ENCODE results near the gene DRD3.

DNA sequence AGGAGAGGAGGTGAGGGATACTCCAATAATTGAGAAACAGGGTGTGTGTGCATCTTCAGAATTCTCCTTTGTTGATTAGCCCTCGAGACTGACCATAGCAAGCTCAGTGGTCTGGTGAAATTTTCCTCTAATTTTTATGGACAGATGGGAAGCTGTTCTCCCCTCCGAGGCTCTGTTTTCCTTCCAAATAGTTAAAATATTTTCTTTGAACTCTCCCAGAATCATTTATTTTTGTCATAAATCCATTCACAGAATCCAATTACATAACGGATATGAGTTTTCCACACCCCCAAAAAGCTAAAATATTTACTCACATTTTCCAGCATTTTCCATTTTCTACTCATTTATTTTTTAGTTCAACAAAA lies 85.9 kb downstream of the DRD3 start:
- TF ChIP-seq FOXJ3 (CRISPR knock-in tag; IDR thresholded peaks at IDR 0.05) (no peak), TAF1 (IDR thresholded peaks at IDR 0.05; ENCODE audit: borderline replicate concordance, low read depth, low read length) (no peak), RFX5 (IDR thresholded peaks at IDR 0.05; ENCODE audit: low read length) (no peak), POLR2AphosphoS5 (IDR thresholded peaks at IDR 0.05; ENCODE audit: low read depth, low read length) (no peak), CHD2 (IDR thresholded peaks at IDR 0.05; ENCODE audit: low read length, partially characterized antibody) (no peak), YY1 (IDR thresholded peaks at IDR 0.05; ENCODE audit: low read depth) (no peak)
- TF ChIP-seq, protein P1, sequence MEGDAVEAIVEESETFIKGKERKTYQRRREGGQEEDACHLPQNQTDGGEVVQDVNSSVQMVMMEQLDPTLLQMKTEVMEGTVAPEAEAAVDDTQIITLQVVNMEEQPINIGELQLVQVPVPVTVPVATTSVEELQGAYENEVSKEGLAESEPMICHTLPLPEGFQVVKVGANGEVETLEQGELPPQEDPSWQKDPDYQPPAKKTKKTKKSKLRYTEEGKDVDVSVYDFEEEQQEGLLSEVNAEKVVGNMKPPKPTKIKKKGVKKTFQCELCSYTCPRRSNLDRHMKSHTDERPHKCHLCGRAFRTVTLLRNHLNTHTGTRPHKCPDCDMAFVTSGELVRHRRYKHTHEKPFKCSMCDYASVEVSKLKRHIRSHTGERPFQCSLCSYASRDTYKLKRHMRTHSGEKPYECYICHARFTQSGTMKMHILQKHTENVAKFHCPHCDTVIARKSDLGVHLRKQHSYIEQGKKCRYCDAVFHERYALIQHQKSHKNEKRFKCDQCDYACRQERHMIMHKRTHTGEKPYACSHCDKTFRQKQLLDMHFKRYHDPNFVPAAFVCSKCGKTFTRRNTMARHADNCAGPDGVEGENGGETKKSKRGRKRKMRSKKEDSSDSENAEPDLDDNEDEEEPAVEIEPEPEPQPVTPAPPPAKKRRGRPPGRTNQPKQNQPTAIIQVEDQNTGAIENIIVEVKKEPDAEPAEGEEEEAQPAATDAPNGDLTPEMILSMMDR (IDR thresholded peaks at IDR 0.05) = no peak
- TF ChIP-seq, protein P2, sequence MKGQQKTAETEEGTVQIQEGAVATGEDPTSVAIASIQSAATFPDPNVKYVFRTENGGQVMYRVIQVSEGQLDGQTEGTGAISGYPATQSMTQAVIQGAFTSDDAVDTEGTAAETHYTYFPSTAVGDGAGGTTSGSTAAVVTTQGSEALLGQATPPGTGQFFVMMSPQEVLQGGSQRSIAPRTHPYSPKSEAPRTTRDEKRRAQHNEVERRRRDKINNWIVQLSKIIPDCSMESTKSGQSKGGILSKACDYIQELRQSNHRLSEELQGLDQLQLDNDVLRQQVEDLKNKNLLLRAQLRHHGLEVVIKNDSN (IDR thresholded peaks at IDR 0.05; ENCODE audit: borderline replicate concordance, low read depth) = no peak
- TF ChIP-seq, protein P3, sequence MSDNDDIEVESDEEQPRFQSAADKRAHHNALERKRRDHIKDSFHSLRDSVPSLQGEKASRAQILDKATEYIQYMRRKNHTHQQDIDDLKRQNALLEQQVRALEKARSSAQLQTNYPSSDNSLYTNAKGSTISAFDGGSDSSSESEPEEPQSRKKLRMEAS (IDR thresholded peaks at IDR 0.05; ENCODE audit: low read depth) = no peak

Measured in SK-N-SH (cell line).